MM.1S (cell line): ENCODE data around the gene PFDN1.

Experiments used
- DNase-seq: peaks from one replicate; pipeline ENCODE4 v3.0.0-alpha.2; 2015
- H2AFZ ChIP-seq: fragments of 300-600 bp; sonication (generic); 2 replicates; pipeline ENCODE4 v1.6.0; 2016; ENCODE audit warnings: antibody characterized with exemption, low read length
- H3F3A ChIP-seq: fragments of 300-600 bp; sonication (generic); 2 replicates; pipeline ENCODE4 v1.6.1; 2016; ENCODE audit warnings: mild to moderate bottlenecking, antibody characterized with exemption, low read length, moderate library complexity, mixed read lengths; ENCODE audit not compliant: insufficient read depth
- H3K27ac ChIP-seq: fragments of 300-600 bp; sonication (generic); 2 replicates; pipeline ENCODE4 v1.5.1; 2016; ENCODE audit warnings: mild to moderate bottlenecking, low read length
- H3K27me3 ChIP-seq: fragments of 300-600 bp; sonication (generic); replicated peaks from 2 replicates; pipeline ENCODE4 v1.6.0; 2016; ENCODE audit warnings: low read length; ENCODE audit not compliant: insufficient read depth
- H3K36me3 ChIP-seq: fragments of 300-600 bp; sonication (generic); replicated peaks from 2 replicates; pipeline ENCODE4 v1.6.1; 2016; ENCODE audit warnings: mild to moderate bottlenecking, low read length, mixed read lengths; ENCODE audit not compliant: insufficient read depth
- H3K4me1 ChIP-seq: fragments of 300-600 bp; sonication (generic); 2 replicates; pipeline ENCODE4 v1.6.1; 2016; ENCODE audit warnings: low read length, mixed read lengths
- H3K4me2 ChIP-seq: fragments of 300-600 bp; sonication (generic); 2 replicates; pipeline ENCODE4 v1.6.0; 2016; ENCODE audit warnings: low read depth, low read length
- H3K4me3 ChIP-seq: fragments of 300-600 bp; sonication (generic); 2 replicates; pipeline ENCODE4 v1.5.1; 2016; ENCODE audit warnings: low read length, mixed read lengths
- H3K79me2 ChIP-seq: fragments of 300-600 bp; sonication (generic); 2 replicates; pipeline ENCODE4 v1.6.1; 2016; ENCODE audit warnings: mixed run types, low read length, mixed read lengths
- H3K9ac ChIP-seq: fragments of 300-600 bp; sonication (generic); 2 replicates; pipeline ENCODE4 v1.6.1; 2016; ENCODE audit warnings: low read length, mixed read lengths
- H3K9me2 ChIP-seq: fragments of 300-600 bp; sonication (generic); replicated peaks from 2 replicates; pipeline ENCODE4 v1.6.1; 2016; ENCODE audit warnings: mild to moderate bottlenecking, low read length, mixed read lengths; ENCODE audit not compliant: insufficient read depth
- H3K9me3 ChIP-seq: fragments of 300-600 bp; sonication (generic); replicated peaks from 2 replicates; pipeline ENCODE4 v1.6.1; 2016; ENCODE audit warnings: mild to moderate bottlenecking, low read length, mixed read lengths; ENCODE audit not compliant: insufficient read depth
- H4K20me1 ChIP-seq: fragments of 300-600 bp; sonication (generic); 2 replicates; pipeline ENCODE4 v1.6.1; 2016; ENCODE audit warnings: mild to moderate bottlenecking, low read length, moderate library complexity, mixed read lengths; ENCODE audit not compliant: insufficient read depth
- EZH2 ChIP-seq: fragments of 300-600 bp; sonication (generic); optimal IDR thresholded peaks from 2 replicates; pipeline ENCODE3; 2017; ENCODE audit warnings: low read depth, mild to moderate bottlenecking, antibody characterized with exemption, low read length, mixed read lengths
- EZH2phosphoT487 ChIP-seq: fragments of 300-600 bp; sonication (generic); IDR thresholded peaks from 2 replicates; pipeline ENCODE4 v1.6.1; 2018; ENCODE audit warnings: antibody characterized with exemption, low read length
- TF ChIP-seq, protein P1 (sequence below): fragments of 300-600 bp; sonication (generic); IDR thresholded peaks from 2 replicates; pipeline ENCODE4 v1.5.1; 2016; ENCODE audit warnings: antibody characterized with exemption, low read length, mixed read lengths

Gene PFDN1

DNA sequence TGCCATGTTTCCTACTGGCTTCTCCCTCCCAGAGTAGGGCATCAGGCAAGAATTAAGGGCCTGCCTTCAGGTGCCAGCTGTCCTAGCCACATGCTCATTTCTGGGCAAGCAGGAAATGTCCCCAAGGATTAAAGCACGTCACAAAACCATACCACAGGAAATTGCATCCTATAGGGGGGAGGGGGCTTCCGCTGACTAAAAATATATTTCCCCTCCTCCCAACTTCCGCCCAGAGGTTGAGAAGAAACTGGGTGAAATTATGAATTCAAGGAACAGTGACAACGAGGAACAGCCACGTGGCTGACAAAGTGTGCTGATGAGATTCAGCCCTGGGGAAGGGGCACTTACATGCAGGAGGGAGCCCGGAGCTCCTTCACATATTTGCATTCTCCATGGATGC is 39.4 kb upstream of the PFDN1 start:
- no peaks in the 10 kb centered on the region for H4K20me1 ChIP-seq
- peaks cover 20% of the 10 kb centered on the region for H3F3A ChIP-seq
- H3K4me2 ChIP-seq: peak overlapping the region; percentile 56

DNA sequence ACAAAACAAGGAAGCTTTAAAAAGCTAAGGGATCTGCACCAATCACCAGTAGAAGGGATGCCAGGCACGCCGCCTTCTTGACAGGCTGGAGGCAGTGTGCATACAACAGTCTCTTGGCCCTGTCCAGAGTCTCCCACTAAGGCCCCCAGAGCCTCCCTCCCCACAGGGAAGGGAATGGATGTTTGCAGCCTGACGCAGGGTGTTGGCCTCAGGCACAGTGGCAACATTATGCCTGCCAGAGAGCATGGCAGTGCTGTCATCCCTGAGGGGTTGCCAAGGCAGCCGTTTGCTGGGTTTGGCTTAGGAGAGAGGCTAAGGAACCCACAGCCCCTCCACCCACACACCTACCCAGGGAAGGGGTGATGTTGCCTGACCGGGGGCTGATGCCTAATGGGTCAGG is 38.7 kb upstream of the PFDN1 start:
- TF ChIP-seq EZH2phosphoT487 (no peak), EZH2 (no peak)
- TF ChIP-seq, protein P1, sequence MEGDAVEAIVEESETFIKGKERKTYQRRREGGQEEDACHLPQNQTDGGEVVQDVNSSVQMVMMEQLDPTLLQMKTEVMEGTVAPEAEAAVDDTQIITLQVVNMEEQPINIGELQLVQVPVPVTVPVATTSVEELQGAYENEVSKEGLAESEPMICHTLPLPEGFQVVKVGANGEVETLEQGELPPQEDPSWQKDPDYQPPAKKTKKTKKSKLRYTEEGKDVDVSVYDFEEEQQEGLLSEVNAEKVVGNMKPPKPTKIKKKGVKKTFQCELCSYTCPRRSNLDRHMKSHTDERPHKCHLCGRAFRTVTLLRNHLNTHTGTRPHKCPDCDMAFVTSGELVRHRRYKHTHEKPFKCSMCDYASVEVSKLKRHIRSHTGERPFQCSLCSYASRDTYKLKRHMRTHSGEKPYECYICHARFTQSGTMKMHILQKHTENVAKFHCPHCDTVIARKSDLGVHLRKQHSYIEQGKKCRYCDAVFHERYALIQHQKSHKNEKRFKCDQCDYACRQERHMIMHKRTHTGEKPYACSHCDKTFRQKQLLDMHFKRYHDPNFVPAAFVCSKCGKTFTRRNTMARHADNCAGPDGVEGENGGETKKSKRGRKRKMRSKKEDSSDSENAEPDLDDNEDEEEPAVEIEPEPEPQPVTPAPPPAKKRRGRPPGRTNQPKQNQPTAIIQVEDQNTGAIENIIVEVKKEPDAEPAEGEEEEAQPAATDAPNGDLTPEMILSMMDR: no peak
- H3K9ac ChIP-seq: no peak overlapping the region
- no peak overlapping the region for H3K4me3 ChIP-seq
- no peaks in the 10 kb centered on the region for H3K9me3 ChIP-seq
- peaks cover 14% of the 10 kb centered on the region for H3F3A ChIP-seq
- no peak overlapping the region for H2AFZ ChIP-seq
- H3K27me3 ChIP-seq: no peaks in the 10 kb centered on the region
- no peaks in the 10 kb centered on the region for H4K20me1 ChIP-seq
- H3K4me1 ChIP-seq: peaks cover 32% of the 10 kb centered on the region
- H3K9me2 ChIP-seq: no peaks in the 10 kb centered on the region
- no peaks in the 10 kb centered on the region; the same call in 1 of the 2 replicates for H3K79me2 ChIP-seq
- no peak for DNase-seq
- H3K4me2 ChIP-seq: peak overlapping the region; percentile 56
- H3K27ac ChIP-seq: peak overlapping the region; percentile 70; the same call in 1 of the 2 replicates
- no peaks in the 10 kb centered on the region for H3K36me3 ChIP-seq

More for the DNA sequence above, 39.4 kb upstream of the PFDN1 start:
- Histone ChIP-seq H3K27ac (peak overlapping the region; percentile 70), H3K36me3 (no peaks in the 10 kb centered on the region), H2AFZ (peak overlapping the region; percentile 29), H3K4me3 (0 out of 2 replicates have a peak overlapping the region, but pooled peaks have one; percentile 5), H3K9ac (peak overlapping the region; percentile 39; the same call in 1 of the 2 replicates), H3K27me3 (no peaks in the 10 kb centered on the region), H3K9me3 (no peaks in the 10 kb centered on the region), H3K79me2 (no peaks in the 10 kb centered on the region; the same call in 1 of the 2 replicates), H3K4me1 (peaks cover 36% of the 10 kb centered on the region), H3K9me2 (no peaks in the 10 kb centered on the region)
- DNase-seq: peak; percentile 66
- TF ChIP-seq EZH2 (no peak), EZH2phosphoT487 (no peak)
- TF ChIP-seq, protein P1: no peak

DNA sequence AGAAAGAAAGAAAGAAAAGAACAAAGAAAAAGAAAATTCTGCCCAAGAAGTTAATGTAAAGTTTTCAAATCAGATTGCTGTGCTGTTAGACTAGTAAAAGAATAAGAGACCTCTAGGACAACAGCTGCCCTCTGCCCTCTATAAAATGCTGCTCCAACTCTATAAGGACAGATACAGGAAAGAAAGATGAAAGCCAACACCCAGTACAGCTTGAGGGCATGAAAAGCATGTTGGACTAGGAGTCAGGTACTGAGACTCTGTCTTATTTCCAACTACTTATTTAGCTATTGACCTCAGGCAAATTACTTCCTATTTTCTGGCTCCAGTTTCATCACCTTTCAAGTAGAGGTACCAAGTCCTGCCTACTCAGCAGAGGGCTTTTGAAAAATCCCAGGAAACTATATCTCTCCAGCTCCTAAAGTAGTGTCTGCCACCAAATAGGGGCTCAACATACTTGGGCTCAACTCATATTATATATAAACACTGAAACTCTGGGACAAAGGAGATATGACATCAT is 37.8 kb upstream of the PFDN1 start:
- Histone ChIP-seq H3K9me3 (no peaks in the 10 kb centered on the region), H3K4me1 (peaks cover 32% of the 10 kb centered on the region), H3K79me2 (no peaks in the 10 kb centered on the region; the same call in 1 of the 2 replicates), H2AFZ (no peak overlapping the region), H3F3A (peaks cover 14% of the 10 kb centered on the region), H3K9ac (no peak overlapping the region), H3K9me2 (no peaks in the 10 kb centered on the region), H4K20me1 (no peaks in the 10 kb centered on the region), H3K4me3 (no peak overlapping the region), H3K4me2 (peak overlapping the region; percentile 19; the same call in 1 of the 2 replicates), H3K27ac (peak overlapping the region; percentile 70; the same call in 1 of the 2 replicates), H3K27me3 (no peaks in the 10 kb centered on the region), H3K36me3 (no peaks in the 10 kb centered on the region)
- TF ChIP-seq EZH2 (no peak), EZH2phosphoT487 (no peak)
- TF ChIP-seq, protein P1: no peak
- DNase-seq: no peak
